C4-2B (cell line): ENCODE measurements around the gene SSX2IP.

Experiments used
- ZFX ChIP-seq: fragments of 450-650 bp; IDR thresholded peaks from 2 replicates; pipeline ENCODE4 v1.6.1; 2017
- TF ChIP-seq, protein P1 (sequence below): fragments of 450-650 bp; conservative IDR thresholded peaks from 2 replicates; pipeline ENCODE4 v1.5.1; 2017; ENCODE audit warnings: mild to moderate bottlenecking

DNA sequence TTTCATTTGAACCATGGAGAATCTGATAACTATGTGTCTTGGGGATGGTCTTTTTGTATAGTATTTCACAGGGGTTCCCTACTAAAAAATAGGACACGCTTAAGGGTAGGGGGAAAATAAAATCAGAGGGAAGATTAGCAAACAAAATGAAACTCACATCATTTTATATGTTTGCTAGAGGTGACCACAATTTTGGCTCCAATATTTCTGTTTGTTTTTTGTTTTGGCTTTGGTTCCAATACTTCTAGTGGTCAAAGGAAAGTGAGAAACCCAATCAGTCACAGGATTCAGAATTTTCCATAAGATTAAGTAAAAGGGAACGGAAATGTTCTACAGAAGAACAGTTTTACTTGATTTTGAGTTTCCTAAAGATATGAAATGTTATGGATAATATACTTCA is 42.3 kb upstream of the SSX2IP start:
- TF ChIP-seq, protein P1, sequence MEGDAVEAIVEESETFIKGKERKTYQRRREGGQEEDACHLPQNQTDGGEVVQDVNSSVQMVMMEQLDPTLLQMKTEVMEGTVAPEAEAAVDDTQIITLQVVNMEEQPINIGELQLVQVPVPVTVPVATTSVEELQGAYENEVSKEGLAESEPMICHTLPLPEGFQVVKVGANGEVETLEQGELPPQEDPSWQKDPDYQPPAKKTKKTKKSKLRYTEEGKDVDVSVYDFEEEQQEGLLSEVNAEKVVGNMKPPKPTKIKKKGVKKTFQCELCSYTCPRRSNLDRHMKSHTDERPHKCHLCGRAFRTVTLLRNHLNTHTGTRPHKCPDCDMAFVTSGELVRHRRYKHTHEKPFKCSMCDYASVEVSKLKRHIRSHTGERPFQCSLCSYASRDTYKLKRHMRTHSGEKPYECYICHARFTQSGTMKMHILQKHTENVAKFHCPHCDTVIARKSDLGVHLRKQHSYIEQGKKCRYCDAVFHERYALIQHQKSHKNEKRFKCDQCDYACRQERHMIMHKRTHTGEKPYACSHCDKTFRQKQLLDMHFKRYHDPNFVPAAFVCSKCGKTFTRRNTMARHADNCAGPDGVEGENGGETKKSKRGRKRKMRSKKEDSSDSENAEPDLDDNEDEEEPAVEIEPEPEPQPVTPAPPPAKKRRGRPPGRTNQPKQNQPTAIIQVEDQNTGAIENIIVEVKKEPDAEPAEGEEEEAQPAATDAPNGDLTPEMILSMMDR = no peak
- no peak for TF ChIP-seq ZFX
